ENCODE results near the gene TMCC1.
"Not testable (repeated sequence)": the region's sequence is repeated elsewhere in the genome, so short reads cannot be mapped to it uniquely, and the experiment has no call there.

Gene TMCC1

DNA sequence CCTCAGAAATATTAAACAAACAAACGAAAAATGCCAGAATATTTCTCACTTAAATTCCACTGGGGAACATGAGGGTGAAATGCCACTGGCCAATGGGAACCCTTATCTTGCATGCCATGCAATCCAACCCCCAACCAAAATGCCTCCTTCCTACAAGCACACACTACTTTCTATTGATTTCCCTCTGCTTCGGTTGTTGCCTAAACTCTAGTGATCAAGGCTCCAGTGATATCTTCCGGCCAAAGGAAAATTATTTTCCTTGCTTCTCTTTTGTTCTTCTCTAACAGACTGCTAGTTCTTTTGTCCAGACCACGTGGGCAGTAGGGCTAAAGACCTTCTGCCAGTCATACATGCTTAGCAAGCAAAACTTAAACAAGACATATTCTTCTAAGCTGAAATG is 115.7 kb downstream of the TMCC1 start:
- no peak for DNase-seq (ENCODE audit: low read depth in 2 of 2, low spot score in 1 of 2)

DNA sequence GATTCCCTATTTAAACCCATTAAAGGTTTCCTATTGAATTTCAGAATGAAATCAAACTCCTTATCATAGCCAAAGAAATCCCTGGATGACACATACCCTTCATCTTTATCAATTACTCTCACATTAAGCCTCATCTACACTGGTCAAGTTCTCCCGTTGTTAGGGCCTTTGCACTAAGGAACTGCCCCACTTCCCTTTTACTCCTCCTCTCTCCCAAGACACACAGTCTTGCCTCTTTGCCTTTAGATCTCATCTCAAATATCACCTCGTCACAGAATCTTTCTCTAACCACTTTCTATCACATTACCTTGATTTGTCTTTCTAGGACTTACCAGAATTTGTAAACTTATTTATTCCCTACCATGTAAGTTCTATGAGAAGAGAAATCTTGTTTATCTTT is 117.6 kb downstream of the TMCC1 start:
- DNase-seq (ENCODE audit: low read depth in 2 of 2, low spot score in 1 of 2) = no peak

DNA sequence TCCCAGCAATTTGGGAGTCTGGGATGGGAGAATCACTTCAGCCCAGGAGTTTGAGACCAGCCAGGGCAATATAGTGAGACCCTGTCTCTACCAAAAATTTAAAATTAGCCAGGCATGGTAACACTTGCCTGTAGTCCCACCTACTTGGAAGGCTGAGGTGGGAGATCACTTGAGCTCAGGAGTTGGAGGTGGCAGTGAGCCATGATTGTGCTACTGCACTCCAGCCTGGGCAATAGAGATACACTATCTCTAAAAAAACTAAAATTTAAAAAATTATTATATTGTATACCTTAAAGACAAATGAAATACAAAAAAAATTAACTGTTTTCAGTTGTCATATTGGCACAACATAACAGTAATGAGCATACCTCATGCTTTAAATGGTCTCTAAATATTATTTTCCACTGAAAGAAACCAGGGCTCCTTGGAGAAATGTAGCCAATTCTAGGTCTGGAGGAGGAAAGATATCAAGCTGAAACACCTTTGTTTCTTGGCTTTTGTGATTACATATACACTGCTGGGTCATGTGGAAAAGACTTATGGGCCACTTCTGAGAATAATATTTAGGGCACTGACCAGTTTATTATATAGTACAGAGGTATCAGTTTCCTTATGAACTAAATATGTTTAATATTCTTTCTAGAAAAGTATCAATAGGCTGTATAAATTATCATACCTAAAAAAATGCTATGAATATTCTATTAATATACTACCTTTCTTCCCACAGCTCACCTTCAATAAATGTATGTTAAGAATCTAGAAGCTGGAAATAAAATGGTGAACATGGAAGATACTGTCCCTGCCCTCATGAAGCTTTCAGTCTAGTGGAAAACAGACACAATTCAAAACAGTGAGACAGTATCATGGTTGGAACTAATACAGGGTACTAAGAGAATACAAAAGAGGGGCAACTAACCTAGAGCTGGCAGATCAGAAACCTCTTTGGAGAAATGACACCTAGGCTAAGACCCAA is 119.5 kb downstream of the TMCC1 start:
- no peak for DNase-seq (ENCODE audit: low read depth in 2 of 2, low spot score in 1 of 2)

DNA sequence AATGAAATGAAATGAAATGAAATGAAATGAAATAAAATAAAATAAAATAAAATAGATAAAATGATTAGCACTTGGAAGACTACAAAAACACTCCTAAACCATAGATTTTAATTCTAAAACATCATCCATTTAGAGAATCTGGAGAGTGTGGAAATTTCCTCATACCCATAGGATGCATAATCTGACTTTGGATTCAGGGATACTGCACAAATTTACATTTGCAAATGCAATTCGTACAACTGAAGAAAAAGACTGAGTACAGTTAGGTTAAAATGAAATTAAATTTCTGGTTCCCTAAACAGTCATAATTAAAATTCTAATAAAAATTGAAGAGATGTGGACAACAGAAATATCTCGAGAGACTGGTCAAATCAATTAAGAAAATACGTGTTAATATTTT is 122.9 kb downstream of the TMCC1 start:
- no peak for DNase-seq (ENCODE audit: low read depth in 2 of 2, low spot score in 1 of 2)

DNA sequence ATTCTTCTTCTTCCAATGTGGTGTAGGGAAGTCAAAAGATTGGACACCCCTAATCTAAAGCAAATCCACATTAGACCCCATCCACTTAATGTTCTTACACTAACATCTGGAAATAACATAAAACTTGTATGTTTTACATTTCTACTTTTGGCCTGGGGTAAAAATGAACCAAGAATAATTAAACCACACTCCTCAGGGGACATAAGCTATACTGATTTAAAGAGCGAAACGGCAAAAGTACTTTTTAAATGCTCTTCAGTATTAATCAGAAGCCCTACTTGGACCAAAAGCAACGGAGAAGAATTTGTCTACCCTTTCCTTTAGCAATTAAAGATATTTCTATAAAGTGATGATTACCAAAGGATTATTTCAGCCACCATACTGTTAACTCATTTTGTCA is 123.9 kb downstream of the TMCC1 start:
- no peak for DNase-seq (ENCODE audit: low read depth in 2 of 2, low spot score in 1 of 2)

DNA sequence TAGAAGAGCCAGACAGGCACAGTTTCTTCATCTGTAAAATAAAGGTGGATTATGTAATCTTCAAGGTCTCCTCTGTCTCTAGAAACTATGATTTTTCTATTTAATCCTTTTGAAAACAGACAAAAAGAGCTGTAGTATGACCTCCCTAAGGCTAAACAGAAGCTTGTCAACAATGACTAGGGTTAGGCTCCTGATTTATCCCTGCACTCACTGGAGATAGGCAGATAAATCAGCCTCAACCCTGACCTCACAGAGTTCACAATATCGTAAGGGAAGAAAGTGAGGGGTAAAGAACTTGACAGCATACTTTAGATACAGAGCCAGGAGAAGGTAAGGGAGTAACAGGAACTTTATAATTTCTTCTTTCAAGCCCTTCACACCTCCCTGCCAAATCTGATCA is 124.8 kb downstream of the TMCC1 start:
- no peak for DNase-seq (ENCODE audit: low read depth in 2 of 2, low spot score in 1 of 2)

DNA sequence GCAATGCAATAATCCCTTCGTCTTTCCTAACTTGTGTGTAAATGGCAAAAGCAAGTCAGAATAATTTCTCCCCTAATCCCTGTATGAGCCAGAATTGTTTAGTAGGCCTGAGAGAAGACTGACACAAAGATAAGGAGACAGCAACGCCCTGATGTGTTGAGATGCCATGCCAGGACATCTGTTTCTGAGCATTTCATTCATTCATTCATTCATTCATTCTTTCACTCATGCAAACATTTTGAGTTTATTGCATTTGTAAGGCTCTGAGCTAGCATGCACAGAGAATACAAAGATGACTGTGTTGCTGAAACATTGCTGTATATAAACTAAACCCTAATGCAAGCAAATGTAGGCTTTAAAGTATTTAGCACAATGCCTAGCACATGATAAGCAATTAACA is 127.4 kb downstream of the TMCC1 start:
- DNase-seq (ENCODE audit: low read depth in 2 of 2, low spot score in 1 of 2) = no peak

DNA sequence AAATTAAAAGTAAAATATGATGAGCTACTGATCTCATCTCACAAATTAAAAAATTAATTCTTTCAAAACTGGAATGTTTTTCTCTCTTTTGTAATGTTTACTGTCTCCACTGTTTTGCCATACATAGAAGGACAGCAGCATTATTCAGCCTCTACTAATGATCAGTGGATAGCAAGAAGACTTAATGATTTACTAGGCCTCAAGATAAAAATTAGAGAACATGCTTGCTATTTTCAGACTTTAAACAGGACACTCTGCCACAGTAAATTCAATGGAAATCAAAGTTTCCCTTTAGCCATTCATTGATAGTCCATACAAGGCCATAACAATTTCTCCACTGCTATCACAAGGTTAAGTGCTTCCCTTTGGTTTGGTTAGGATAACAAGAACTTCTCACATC is 129.4 kb downstream of the TMCC1 start:
- DNase-seq (ENCODE audit: low read depth in 2 of 2, low spot score in 1 of 2) = no peak

DNA sequence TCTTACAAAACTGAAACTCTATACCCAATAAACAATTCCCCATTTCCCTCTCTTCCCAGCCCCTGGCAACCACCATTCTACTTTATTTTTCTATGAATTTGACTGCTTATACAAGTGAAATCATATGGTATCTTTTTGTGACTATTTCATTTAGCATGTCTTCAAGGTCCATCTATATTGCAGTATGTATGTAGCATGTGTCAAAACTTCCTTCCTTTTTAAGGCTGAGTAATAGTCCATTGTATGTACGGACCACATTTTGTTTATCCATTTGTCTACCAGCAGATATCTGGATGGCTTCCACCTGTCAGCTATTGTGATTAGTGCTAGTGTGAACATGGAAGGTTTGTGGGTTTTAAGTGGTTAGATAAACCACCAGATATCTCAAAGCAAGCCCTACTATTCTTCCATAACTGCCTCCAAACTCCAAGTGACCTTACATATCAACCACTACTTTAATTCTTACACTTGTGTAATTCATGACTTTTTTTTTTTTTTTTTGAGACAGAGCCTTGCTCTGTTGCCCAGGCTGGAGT is 134.7 kb downstream of the TMCC1 start:
- DNase-seq (ENCODE audit: low read depth in 2 of 2, low spot score in 1 of 2) = no peak

DNA sequence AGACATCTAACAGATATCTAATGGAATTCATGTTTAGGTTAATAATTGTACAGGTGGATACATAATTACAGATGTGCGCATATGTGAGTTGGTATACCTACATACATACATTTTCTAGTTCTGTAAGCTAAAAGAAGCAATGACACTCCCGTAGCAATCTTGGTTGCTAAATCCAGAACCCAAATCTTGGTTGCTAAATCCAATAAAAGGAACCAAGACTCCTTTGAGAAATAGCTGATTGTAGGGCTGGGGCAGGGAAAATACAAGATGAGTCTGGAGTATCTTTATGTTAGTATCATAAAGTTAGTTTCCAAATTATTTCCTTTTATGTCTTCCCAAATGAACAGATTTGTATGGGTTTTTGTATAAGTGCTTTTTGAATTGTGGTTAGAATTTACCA is 135.2 kb downstream of the TMCC1 start:
- DNase-seq (ENCODE audit: low read depth in 2 of 2, low spot score in 1 of 2) = no peak

DNA sequence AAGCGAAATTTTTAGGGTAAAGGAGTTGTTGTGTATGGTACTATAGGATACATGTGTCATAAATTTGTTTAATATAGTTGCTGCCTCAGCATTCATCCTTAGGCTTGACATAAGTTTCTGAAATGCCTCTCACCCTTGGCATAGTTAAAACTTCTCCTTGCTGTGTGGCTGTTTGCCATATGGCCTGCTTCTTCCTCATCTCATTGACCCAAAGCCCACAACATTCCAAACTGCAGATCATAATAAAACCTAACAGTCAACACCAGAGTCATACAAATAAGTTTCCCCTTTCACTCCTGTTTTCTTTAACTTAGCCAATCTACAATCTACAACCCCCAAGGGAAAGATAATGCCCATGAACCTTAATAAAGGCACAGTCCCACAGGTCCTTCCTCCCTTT is 136.6 kb downstream of the TMCC1 start:
- DNase-seq (ENCODE audit: low read depth in 2 of 2, low spot score in 1 of 2) = no peak

DNA sequence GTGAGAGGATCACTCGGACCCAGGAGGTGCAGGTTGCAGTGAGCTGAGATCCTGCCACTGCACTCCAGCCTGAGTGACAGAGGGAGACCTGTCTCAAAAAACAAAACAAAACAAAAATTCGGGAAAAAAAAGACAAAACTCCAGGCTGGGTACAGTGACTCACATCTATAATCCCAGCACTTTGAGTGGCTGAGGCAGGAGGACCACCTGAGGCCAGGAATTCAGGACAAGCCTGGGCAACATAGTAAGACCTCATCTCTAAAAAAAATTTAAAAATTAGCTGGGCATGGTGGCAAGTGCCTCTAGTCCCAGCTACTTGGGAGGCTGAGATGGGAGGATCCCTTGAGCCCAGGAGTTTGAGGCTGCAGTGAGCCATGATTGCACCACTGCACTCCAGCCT is 142.4 kb downstream of the TMCC1 start:
- not testable (repeated sequence) for DNase-seq (ENCODE audit: low read depth in 2 of 2, low spot score in 1 of 2)

DNA sequence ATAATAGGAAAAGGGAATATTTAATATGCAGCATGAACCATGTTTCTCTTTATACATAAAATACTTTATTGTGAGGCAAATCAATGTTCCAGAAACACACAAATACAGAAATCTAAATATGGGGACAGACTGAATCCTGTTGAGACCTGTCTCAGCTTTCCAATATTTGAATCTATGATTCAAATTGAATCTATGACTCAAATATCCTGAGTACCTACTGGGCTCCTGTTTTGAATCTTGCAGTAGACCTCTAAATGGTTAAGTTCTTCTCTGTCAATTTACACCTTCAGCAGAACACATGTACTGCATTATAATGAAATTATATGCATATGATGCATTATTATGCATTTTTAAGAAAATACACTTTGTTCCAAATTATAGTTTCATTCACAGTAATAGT is 143.8 kb downstream of the TMCC1 start:
- DNase-seq (ENCODE audit: low read depth in 2 of 2, low spot score in 1 of 2) = no peak

DNA sequence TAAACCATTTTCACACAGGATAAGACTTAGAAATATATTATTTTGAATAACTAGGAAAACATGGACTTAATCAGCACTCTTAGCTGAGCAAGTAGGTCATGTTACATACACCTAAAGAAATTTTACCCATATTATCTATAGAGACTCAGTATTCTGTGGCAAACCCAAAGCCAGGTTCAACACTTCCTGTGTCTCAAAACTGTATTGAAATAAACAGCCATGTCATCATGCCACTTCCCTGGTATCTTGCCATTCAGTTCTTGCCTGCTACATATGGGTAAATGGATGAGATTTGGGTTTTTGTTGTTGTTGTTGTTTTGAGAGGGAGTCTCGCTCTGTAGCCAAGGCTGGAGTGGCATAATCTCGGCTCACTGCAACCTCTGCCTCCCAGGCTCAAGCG is 145.5 kb downstream of the TMCC1 start:
- DNase-seq (ENCODE audit: low read depth in 2 of 2, low spot score in 1 of 2) = no peak

DNA sequence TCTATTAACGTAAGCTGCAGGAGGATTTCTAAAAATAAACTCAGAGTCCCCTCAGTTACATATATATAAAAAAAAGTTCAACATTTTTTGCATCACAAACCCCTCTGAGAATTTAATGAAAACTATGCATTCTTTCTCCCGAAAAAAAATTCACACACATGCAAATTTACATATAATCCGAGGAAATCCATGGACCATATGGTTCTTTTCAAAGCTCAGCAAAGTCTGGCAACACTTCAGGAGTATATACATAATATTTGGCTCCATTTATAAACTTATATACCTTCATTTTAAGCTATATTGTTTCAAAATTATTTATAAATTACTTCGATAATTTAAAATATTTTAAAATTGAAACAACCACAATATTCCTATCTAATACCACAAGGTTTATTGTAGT is 146.4 kb downstream of the TMCC1 start:
- DNase-seq (ENCODE audit: low read depth in 2 of 2, low spot score in 1 of 2) = no peak

DNA sequence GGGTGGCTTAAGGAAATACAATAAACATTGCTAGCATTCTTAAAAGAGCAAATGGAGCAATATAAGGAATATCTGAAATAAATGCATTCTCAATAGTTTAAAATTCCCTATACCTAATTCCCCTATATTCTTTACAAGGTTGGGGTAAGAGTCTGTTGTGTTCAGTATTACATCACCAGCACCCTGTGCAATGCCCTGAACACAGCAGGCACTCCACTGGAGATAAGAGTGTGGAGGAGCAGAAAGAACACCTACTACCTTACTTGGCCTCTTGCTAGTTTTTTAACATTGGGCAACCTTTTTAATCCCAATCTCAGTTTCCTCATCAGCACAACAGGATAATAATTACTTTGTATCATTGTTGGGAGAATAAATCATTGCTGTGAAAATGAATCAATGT is 146.9 kb downstream of the TMCC1 start:
- no peak for DNase-seq (ENCODE audit: low read depth in 2 of 2, low spot score in 1 of 2)

DNA sequence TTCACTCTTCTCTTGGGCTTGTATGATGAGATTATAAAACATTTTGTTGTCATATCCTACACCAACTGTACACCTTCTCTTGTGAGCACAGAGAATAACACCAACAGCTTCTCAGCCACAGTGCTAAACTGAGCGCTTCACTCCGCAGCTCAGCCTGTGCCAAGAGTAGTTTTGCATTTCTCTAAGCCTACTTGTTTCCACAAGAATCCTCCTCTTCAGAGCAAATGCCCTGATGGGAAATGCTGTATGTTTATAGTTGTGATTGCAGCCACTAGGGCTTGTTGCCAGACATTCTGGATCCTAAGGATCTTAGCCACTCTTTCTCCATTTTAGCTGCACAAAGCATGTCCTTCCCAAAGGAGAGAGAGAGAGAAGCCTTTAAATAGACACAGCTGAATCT is 148.3 kb downstream of the TMCC1 start:
- DNase-seq (ENCODE audit: low read depth in 2 of 2, low spot score in 1 of 2) = no peak

DNA sequence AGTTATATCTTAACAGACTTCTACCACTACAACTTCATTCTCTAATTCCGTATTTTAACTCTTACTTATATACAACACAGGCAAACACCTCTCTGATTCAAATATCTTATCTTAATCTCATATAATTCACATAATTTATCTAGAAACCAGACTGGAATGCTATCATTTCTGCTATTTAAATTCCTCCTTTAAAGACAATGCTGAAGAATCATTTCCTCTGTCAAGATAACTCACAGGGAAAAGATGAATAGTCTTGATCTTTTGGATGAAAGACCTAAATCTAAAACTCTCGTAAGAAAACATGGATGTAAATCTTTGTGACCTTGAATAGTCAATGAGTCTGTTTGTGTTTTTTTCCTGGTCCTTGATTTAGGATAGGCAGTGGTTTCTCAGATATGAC is 151.7 kb downstream of the TMCC1 start:
- DNase-seq (ENCODE audit: low read depth in 2 of 2, low spot score in 1 of 2) = no peak

DNA sequence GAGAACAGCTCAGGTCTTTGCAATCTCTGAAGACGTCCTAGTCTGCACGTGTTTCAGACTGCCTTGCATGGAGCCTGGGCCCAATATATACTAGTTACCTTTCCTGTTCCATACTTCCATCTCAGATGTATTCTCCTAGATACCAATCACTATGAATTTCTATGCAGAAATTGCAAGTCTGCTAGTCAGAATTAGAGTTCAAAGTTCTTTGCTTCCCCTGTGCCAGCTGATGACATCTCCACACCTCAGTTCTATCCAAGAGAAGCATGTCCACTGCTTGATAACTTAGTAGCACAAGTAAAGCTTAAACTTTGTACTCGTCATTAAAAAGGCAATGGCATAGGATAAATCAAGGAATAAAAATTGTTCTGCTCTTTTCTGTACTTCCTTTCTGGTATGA is 153.4 kb downstream of the TMCC1 start:
- DNase-seq (ENCODE audit: low read depth in 2 of 2, low spot score in 1 of 2) = no peak

DNA sequence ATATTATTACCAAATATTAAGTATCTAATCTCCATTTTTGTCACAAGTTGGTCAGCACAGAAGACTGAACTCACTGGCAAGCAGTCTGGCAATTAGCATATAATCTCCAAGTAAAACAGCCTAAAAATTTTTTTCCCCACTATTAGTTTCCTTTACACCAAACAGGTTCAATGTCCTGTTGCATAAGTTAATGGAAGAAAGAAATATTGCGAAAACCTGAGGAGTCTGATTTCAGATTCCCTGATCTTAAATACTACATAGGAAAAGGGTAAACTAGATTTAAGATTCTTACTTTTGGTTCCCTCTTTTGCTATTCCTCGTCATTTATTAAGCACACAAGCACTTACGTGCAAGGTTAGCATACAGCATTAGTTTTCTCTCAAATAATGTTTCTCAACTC is 153.9 kb downstream of the TMCC1 start:
- no peak for DNase-seq (ENCODE audit: low read depth in 2 of 2, low spot score in 1 of 2)

DNA sequence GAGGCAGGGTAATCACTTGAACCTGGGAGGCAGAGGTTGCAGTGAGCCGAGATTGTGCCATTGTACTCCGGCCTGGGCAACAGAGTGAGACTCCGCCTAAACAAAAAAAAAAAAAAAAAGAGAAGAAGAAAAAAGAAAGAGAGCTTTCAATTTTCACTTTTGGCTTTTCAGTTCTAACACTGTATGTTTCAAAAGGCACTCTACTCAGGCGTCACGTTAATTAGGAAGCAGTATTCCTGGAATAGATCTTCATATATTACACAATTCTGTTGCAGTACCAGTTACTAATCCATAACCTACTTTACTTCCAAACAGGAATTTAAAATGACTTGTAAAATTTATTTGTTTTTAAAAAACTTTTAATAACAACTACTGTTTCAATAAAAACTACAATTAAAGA is 155.3 kb downstream of the TMCC1 start:
- no peak for DNase-seq (ENCODE audit: low read depth in 2 of 2, low spot score in 1 of 2)

DNA sequence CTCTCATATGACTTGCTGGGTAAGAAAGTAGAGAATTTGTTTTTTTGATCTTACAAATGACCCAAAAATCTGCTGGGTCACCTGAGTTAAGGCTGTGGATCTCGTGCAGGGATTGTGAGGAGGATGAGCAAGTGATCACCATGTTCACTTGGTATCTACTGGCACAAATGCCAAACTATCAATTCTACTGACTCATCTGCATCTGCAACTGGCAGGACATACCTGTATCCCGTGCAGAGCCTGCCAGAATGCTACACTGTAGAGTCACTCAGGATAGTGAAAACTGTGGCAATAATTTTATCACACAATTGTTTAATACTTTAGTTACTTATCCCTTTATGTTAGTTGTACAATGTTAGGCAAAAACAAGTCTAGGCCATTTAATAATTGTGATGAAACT is 157.4 kb downstream of the TMCC1 start:
- no peak for DNase-seq (ENCODE audit: low read depth in 2 of 2, low spot score in 1 of 2)

DNA sequence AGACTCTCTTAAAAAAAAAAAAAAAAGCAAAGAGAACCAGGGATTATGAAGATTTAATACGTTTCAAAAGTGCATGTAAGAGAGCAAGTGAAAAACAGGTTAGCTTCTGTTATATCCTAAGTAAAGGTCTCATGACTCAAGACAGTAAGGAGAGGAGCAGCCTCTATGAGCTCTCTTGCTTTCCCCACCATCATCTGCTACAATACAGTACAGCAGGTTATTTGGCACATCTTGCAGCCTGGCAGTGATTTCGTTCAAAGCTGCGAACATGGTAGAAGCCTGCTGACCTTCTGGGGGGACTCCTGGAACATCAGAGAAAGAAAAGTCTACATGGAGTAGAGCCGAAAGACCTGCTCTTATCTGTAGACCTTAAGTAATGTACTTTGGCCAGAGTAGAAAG is 157.9 kb downstream of the TMCC1 start:
- no peak for DNase-seq (ENCODE audit: low read depth in 2 of 2, low spot score in 1 of 2)
